Peyer's patch (tissue), 4 donors: ENCODE measurements around the gene MYCBPAP.

Experiments used
- POLR2A ChIP-seq, 2 donors: fragments of 450-650 bp; IDR thresholded peaks; one replicate each; pipeline ENCODE4 v1.5.1; 2017; ENCODE audit warnings: antibody characterized with exemption in 2 of 2, mild to moderate bottlenecking in 2 of 2, moderate library complexity in 2 of 2
- TF ChIP-seq, protein P1 (sequence below), 6 experiments: fragments of 450-650 bp in 4 of 6; fragments of 200-600 bp in 2 of 6; sonication (generic) in 1 of 6; IDR thresholded peaks; one replicate each; pipeline ENCODE4 v1.5.1; 2017 to 2019; ENCODE audit warnings: antibody characterized with exemption in 6 of 6, mild to moderate bottlenecking in 3 of 6, moderate library complexity in 1 of 6

DNA sequence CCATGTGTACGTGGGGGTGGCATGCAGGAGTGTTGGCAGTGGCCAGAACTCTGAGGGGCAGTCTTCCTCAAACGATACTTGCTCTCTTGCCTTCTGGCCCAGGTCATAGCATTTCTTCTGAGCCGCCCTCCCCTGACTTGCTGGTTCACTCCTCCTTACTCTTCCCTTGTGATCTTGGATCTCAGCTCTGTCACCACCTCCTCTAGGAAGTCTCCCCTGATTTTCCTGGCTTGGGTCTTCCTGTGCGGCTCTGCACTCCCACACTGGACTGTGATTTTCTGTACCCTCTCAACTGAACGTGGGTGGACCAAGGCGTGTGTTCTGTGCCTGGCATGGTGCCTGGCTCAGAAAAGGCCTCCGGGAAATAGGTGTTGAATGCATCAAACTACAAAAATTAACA lies 27.2 kb downstream of the MYCBPAP start:
- TF ChIP-seq, protein P1, sequence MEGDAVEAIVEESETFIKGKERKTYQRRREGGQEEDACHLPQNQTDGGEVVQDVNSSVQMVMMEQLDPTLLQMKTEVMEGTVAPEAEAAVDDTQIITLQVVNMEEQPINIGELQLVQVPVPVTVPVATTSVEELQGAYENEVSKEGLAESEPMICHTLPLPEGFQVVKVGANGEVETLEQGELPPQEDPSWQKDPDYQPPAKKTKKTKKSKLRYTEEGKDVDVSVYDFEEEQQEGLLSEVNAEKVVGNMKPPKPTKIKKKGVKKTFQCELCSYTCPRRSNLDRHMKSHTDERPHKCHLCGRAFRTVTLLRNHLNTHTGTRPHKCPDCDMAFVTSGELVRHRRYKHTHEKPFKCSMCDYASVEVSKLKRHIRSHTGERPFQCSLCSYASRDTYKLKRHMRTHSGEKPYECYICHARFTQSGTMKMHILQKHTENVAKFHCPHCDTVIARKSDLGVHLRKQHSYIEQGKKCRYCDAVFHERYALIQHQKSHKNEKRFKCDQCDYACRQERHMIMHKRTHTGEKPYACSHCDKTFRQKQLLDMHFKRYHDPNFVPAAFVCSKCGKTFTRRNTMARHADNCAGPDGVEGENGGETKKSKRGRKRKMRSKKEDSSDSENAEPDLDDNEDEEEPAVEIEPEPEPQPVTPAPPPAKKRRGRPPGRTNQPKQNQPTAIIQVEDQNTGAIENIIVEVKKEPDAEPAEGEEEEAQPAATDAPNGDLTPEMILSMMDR (IDR thresholded peaks at IDR 0.05) = no peak
- TF ChIP-seq POLR2A (IDR thresholded peaks at IDR 0.05) = no peak
